Mesenchymal stem cell (in vitro differentiated cells and primary cell): ENCODE measurements around the gene SNX25.
A peak's percentile ranks its signal among the peaks of the same experiment; 100 is the strongest.

Experiments used
- DNase-seq: peaks from one replicate; pipeline ENCODE4 v3.0.0-alpha.2; 2013
- H2AFZ ChIP-seq: one replicate; pipeline ENCODE4 v1.6.1; 2013; ENCODE audit warnings: low read depth, mild to moderate bottlenecking, control low read depth, inconsistent platforms, low read length, moderate library complexity
- H2AK5ac ChIP-seq: 2 replicates; pipeline ENCODE4 v1.6.1; 2013; ENCODE audit warnings: low read length, moderate library complexity, mild to moderate bottlenecking, inconsistent platforms; ENCODE audit not compliant: severe bottlenecking
- H2BK120ac ChIP-seq: one replicate; pipeline ENCODE4 v1.6.1; 2013; ENCODE audit warnings: low read depth, mild to moderate bottlenecking, inconsistent platforms, low read length, moderate library complexity
- H2BK12ac ChIP-seq, 2 experiments: one replicate each; pipeline ENCODE4 v1.6.1; 2013; ENCODE audit warnings: inconsistent platforms in 2 of 2, low read length in 2 of 2, mild to moderate bottlenecking in 2 of 2, moderate library complexity in 2 of 2, control low read depth in 1 of 2
- H2BK15ac ChIP-seq: one replicate; pipeline ENCODE4 v1.6.1; 2013; ENCODE audit warnings: mild to moderate bottlenecking, low read depth, inconsistent platforms; ENCODE audit not compliant: poor library complexity, severe bottlenecking
- H2BK5ac ChIP-seq: 2 replicates; pipeline ENCODE4 v1.6.1; 2013; ENCODE audit warnings: low read depth, mild to moderate bottlenecking, low read length, control low read depth, inconsistent platforms; ENCODE audit not compliant: poor library complexity, severe bottlenecking
- H3K14ac ChIP-seq, 2 experiments: one replicate each; pipeline ENCODE4 v1.6.1; 2013; ENCODE audit warnings: inconsistent platforms in 2 of 2, low read length in 2 of 2, control low read depth in 1 of 2, mild to moderate bottlenecking in 1 of 2, moderate library complexity in 1 of 2
- H3K18ac ChIP-seq, 2 experiments: one replicate each; pipeline ENCODE4 v1.6.1; 2013; ENCODE audit warnings: inconsistent platforms in 2 of 2, low read length in 2 of 2, control low read depth in 1 of 2, low read depth in 1 of 2, mild to moderate bottlenecking in 1 of 2
- H3K23ac ChIP-seq, 2 experiments: one replicate each; pipeline ENCODE4 v1.6.1; 2013; ENCODE audit warnings: inconsistent platforms in 2 of 2, low read length in 2 of 2, mild to moderate bottlenecking in 2 of 2, moderate library complexity in 2 of 2, control low read depth in 1 of 2
- H3K27ac ChIP-seq: 2 replicates; pipeline ENCODE4 v1.5.1; 2013; ENCODE audit warnings: mild to moderate bottlenecking, moderate library complexity, low read length, control low read depth, inconsistent platforms; ENCODE audit not compliant: poor library complexity, severe bottlenecking
- H3K27me3 ChIP-seq, 2 experiments: 2 replicates each; pipeline versions ENCODE4 v1.6.1 to v1.7.0; 2013; ENCODE audit warnings: low read length in 2 of 2, mild to moderate bottlenecking in 2 of 2, moderate library complexity in 2 of 2, control low read depth in 1 of 2, inconsistent platforms in 1 of 2; ENCODE audit not compliant: control insufficient read depth in 1 of 2, insufficient read depth in 1 of 2
- H3K36me3 ChIP-seq, 2 experiments: 2 replicates each; pipeline versions ENCODE4 v1.6.1 to v1.7.0; 2013; ENCODE audit warnings: low read length in 2 of 2, control low read depth in 1 of 2, inconsistent platforms in 1 of 2, low read depth in 1 of 2, mild to moderate bottlenecking in 1 of 2; ENCODE audit not compliant: insufficient read depth in 2 of 2, control insufficient read depth in 1 of 2
- H3K4ac ChIP-seq, 2 experiments: one replicate each; pipeline ENCODE4 v1.6.1; 2013; ENCODE audit warnings: inconsistent platforms in 2 of 2, low read length in 2 of 2, mild to moderate bottlenecking in 2 of 2, moderate library complexity in 2 of 2, control low read depth in 1 of 2, low read depth in 1 of 2
- H3K4me1 ChIP-seq: 2 replicates; pipeline ENCODE4 v1.6.1; 2013; ENCODE audit warnings: low read depth, low read length, control low read depth; ENCODE audit not compliant: control insufficient read depth, insufficient read depth
- H3K4me2 ChIP-seq: 2 replicates; pipeline ENCODE4 v1.6.1; 2013; ENCODE audit warnings: low read length, mild to moderate bottlenecking, inconsistent platforms; ENCODE audit not compliant: poor library complexity, severe bottlenecking
- H3K4me3 ChIP-seq, 2 experiments: 2 replicates each; pipeline versions ENCODE4 v1.5.1 to v1.7.0; 2013; ENCODE audit warnings: low read length in 2 of 2, mild to moderate bottlenecking in 2 of 2, control low read depth in 1 of 2, low read depth in 1 of 2; ENCODE audit not compliant: insufficient read depth in 1 of 2
- H3K79me1 ChIP-seq: replicated peaks from 2 replicates; pipeline ENCODE4 v1.6.1; 2013; ENCODE audit warnings: mild to moderate bottlenecking, control low read depth, low read length, inconsistent platforms; ENCODE audit not compliant: poor library complexity, severe bottlenecking
- H3K9ac ChIP-seq: 2 replicates; pipeline ENCODE4 v1.7.0; 2013; ENCODE audit warnings: mild to moderate bottlenecking, low read length, moderate library complexity
- H3K9me3 ChIP-seq: 2 replicates; pipeline ENCODE4 v1.7.0; 2013; ENCODE audit warnings: mild to moderate bottlenecking, low read length; ENCODE audit not compliant: control insufficient read depth
- H4K8ac ChIP-seq: one replicate; pipeline ENCODE4 v1.6.1; 2013; ENCODE audit warnings: inconsistent platforms, mild to moderate bottlenecking, low read length, moderate library complexity
- H4K91ac ChIP-seq: one replicate; pipeline ENCODE4 v1.6.1; 2013; ENCODE audit warnings: mild to moderate bottlenecking, low read length, inconsistent platforms
- WGBS: methylation state at CpG from one replicate; pipeline ENCODE4 v1.1.7; 2013; ENCODE audit warnings: mixed read lengths; 5-methylcytosine and 5-hydroxymethylcytosine counted together

SNX25 gene

DNA sequence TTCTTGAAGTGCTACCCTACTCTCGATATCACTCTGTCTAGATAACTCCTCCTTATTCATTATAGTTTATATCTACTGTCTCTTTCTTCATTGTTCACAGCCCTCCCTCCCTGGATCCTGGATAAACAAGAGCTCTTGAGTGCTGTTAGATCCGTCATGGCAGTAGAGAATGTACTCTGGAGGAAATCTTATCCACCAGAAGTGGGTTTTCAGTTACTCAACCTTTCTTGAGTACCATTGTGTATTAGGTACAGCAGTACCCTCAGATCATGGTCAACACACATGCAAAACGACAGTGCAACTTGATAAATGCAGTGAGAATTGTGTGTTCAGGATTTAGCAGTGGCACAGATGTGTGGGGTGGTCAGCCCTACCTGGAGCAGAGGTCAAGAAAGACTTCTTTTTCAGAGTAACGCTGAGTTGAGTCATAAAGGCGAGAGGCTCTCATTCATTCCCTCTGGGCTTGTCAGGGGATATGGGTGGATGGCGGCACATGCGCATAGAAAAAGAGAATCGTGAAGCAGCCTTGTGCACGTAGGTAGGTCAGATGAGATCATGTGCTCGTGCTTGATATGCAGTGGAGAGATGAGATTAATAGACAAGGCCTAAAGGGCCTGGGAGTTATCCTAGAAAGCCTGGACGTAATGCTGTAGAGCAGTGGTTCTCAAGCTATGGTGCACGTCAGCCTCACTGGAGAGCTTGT is 89.5 kb downstream of the SNX25 start:
- Histone ChIP-seq H3K79me1 (peaks cover 23% of the 10 kb centered on the region), H2AK5ac (no peak overlapping the region), H4K8ac (no peak overlapping the region), H2BK12ac (peak overlapping the region in 1 of 2 experiments; percentile 12), H3K9ac (no peak overlapping the region), H2BK5ac (no peak overlapping the region), H2BK120ac (no peak overlapping the region), H3K27ac (no peak overlapping the region), H3K14ac (no peak overlapping the region), H3K4ac (no peak overlapping the region), H3K9me3 (no peaks in the 10 kb centered on the region), H4K91ac (no peak overlapping the region), H2AFZ (no peak overlapping the region), H3K4me1 (no peaks in the 10 kb centered on the region), H3K4me3 (no peak overlapping the region), H3K18ac (no peak overlapping the region), H3K36me3 (peaks cover 0 to 10% of the 10 kb centered on the region in 2 experiments), H3K27me3 (no peaks in the 10 kb centered on the region), H3K4me2 (no peak overlapping the region), H3K23ac (no peak overlapping the region), H2BK15ac (no peak overlapping the region)
- 87% methylated on average over 12 of the region's 12 CpGs for WGBS
- no peak for DNase-seq

DNA sequence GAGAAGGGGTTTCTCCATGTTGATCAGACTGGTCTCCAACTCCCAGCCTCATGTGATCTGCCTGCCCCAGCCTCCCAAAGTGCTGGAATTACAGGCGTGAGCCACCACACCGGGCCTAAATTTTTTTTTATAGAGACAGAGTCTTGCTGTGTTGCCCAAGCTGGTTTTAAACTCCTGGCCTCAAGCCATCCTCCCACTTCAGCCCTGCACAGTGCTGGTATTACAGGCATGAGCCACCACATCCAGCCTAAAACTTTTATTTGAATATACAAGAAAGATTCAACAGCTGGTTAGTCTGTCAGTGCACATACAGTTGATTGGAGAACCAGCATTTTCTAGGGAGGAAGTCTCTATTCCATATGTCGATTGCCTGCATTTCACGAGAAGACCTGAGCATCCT is 95.1 kb downstream of the SNX25 start:
- no peak overlapping the region for H4K8ac ChIP-seq
- H3K4ac ChIP-seq: no peak overlapping the region
- no peak overlapping the region for H2AK5ac ChIP-seq
- no peak overlapping the region for H3K14ac ChIP-seq
- H2BK15ac ChIP-seq: no peak overlapping the region
- peaks cover 26% of the 10 kb centered on the region for H3K79me1 ChIP-seq
- H3K4me3 ChIP-seq: no peak overlapping the region
- H2BK12ac ChIP-seq: no peak overlapping the region
- H3K27me3 ChIP-seq: no peaks in the 10 kb centered on the region
- no peak for DNase-seq
- no peak overlapping the region for H3K27ac ChIP-seq
- H3K9me3 ChIP-seq: no peaks in the 10 kb centered on the region
- H2BK5ac ChIP-seq: no peak overlapping the region
- H2BK120ac ChIP-seq: no peak overlapping the region
- H3K4me2 ChIP-seq: no peak overlapping the region
- H3K4me1 ChIP-seq: peaks cover 10% of the 10 kb centered on the region
- WGBS: 87% methylated on average over 4 of the region's 4 CpGs
- H3K36me3 ChIP-seq: peaks cover 0 to 9% of the 10 kb centered on the region in 2 experiments
- H3K18ac ChIP-seq: no peak overlapping the region
- H3K9ac ChIP-seq: peak overlapping the region; percentile 82
- H4K91ac ChIP-seq: no peak overlapping the region
- no peak overlapping the region for H2AFZ ChIP-seq
- H3K23ac ChIP-seq: no peak overlapping the region

DNA sequence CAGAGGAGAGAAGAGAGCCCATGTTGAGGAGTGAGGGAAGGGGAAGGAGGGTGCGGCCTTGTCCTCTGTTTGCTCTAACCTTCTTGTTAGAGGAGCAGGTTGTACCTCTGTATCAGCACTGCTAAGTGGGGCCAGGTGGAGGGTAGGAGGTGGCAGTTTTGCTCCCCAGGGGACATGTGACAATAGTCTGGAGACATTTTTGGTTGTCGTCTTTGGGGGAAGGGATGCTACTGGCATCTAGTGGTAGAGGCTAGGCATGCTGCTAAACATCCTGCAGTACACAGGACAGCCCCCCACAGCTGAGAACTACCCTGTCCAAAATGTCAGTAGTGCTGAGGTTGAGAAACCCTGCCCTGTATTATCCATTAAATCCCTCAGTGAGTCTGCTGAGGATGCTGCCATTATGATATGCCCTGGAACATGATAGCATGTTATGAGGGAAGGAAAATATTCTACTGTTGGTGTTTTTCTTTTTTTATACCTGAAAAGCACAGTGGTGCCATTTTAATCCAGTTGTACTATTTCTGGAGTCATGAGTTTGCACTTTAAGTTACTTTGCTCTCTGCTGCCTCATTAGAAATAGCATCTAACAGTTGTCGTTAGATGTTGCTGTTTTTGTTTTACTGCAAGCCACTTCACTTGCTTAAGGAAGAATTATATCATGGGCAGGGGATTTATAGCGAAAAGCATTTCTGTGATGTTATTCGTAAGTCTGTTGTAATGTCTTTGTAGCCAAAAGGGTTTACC is 95.7 kb downstream of the SNX25 start:
- peaks cover 0 to 9% of the 10 kb centered on the region in 2 experiments for H3K36me3 ChIP-seq
- H4K8ac ChIP-seq: peak overlapping the region; percentile 27
- H2AK5ac ChIP-seq: peak overlapping the region; percentile 4
- no peak overlapping the region for H3K4me3 ChIP-seq
- peak overlapping the region; percentile 27 to 32 for H2BK12ac ChIP-seq
- no peak overlapping the region for H3K4ac ChIP-seq
- H2BK120ac ChIP-seq: no peak overlapping the region
- peaks cover 29% of the 10 kb centered on the region for H3K79me1 ChIP-seq
- peak overlapping the region; percentile 0 to 70 for H3K18ac ChIP-seq
- no peak overlapping the region for H2BK5ac ChIP-seq
- H3K14ac ChIP-seq: no peak overlapping the region
- H3K4me1 ChIP-seq: peaks cover 10% of the 10 kb centered on the region
- 91% methylated on average over 3 of the region's 5 CpGs for WGBS
- no peak overlapping the region for H3K4me2 ChIP-seq
- peak overlapping the region; percentile 82 for H3K9ac ChIP-seq
- no peak overlapping the region for H4K91ac ChIP-seq
- peak overlapping the region; percentile 88 for H3K27ac ChIP-seq
- DNase-seq: peak; percentile 51
- no peak overlapping the region for H2AFZ ChIP-seq
- H2BK15ac ChIP-seq: no peak overlapping the region
- H3K9me3 ChIP-seq: no peaks in the 10 kb centered on the region
- no peak overlapping the region for H3K23ac ChIP-seq
- no peaks in the 10 kb centered on the region for H3K27me3 ChIP-seq

DNA sequence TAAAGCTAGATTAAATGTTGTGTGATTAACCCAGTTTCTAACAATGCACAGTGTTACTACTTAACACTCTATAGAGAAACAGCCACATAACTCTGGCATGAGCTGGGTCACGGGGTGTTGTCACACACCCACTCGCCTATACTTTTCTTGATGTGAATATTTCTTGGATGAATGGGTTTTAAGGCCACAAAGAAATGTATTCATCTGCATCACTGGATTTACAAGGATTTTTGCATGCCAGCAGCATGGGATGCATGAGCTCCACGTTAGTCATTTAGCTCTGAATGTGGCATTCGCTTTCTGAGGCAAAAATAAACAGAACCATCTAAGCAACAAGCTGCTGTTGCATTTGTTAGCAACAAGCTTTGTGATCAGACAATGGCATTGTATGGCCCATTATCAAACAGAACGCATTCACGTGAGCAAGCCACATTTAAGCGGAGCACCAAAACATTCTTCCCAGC is 96.6 kb downstream of the SNX25 start:
- H3K14ac ChIP-seq: no peak overlapping the region
- no peak overlapping the region for H3K4me3 ChIP-seq
- no peak overlapping the region for H2AFZ ChIP-seq
- H2BK120ac ChIP-seq: no peak overlapping the region
- H3K9ac ChIP-seq: peak overlapping the region; percentile 82
- peak overlapping the region; percentile 88 for H3K27ac ChIP-seq
- H3K4ac ChIP-seq: no peak overlapping the region
- H3K9me3 ChIP-seq: no peaks in the 10 kb centered on the region
- 40% methylated on average over 5 of the region's 7 CpGs for WGBS
- peak overlapping the region in 1 of 2 experiments; percentile 71 for H3K18ac ChIP-seq
- H3K4me1 ChIP-seq: peaks cover 10% of the 10 kb centered on the region
- peak; percentile 91 for DNase-seq
- H3K36me3 ChIP-seq: peaks cover 0 to 18% of the 10 kb centered on the region in 2 experiments
- no peak overlapping the region for H4K8ac ChIP-seq
- no peak overlapping the region for H2BK5ac ChIP-seq
- no peak overlapping the region for H4K91ac ChIP-seq
- H2BK15ac ChIP-seq: no peak overlapping the region
- H2AK5ac ChIP-seq: peak overlapping the region; percentile 29
- peaks cover 28% of the 10 kb centered on the region for H3K79me1 ChIP-seq
- H2BK12ac ChIP-seq: peak overlapping the region; percentile 31 to 48
- H3K4me2 ChIP-seq: peak overlapping the region; percentile 48
- no peak overlapping the region for H3K23ac ChIP-seq
- H3K27me3 ChIP-seq: no peaks in the 10 kb centered on the region
